GM18526 (cell line): ENCODE measurements around the gene PVALEF.

ENCODE experiments used
- POLR2A ChIP-seq: IDR thresholded peaks from 3 replicates; pipeline ENCODE4 v1.6.1; 2011; ENCODE audit not compliant: insufficient read length; ENCODE audit errors: extremely low read depth

The PVALEF gene

GRCh38 chr17:81192386-81193050, 27.2 kb downstream of the PVALEF start:
- no peak for TF ChIP-seq POLR2A

GRCh38 chr17:81193051-81193410, 27.7 kb downstream of the PVALEF start:
- TF ChIP-seq POLR2A, result no peak

GRCh38 chr17:81193470-81194224, 28.3 kb downstream of the PVALEF start:
- TF ChIP-seq POLR2A, result no peak

GRCh38 chr17:81194225-81194760, 29.0 kb downstream of the PVALEF start:
- no peak for TF ChIP-seq POLR2A

- TF ChIP-seq POLR2A, result no peak
Observed at GRCh38 chr17:81194941-81195901, 29.9 kb downstream of the PVALEF start.

GRCh38 chr17:81195941-81196495, 30.7 kb downstream of the PVALEF start:
- TF ChIP-seq POLR2A, result no peak

GRCh38 chr17:81196505-81197408, 31.4 kb downstream of the PVALEF start:
- TF ChIP-seq POLR2A, result no peak

- TF ChIP-seq POLR2A, result no peak
Observed at GRCh38 chr17:81197409-81197795, 32.1 kb downstream of the PVALEF start.

- TF ChIP-seq POLR2A, result no peak
Observed at GRCh38 chr17:81197831-81198490, 32.7 kb downstream of the PVALEF start.

- no peak for TF ChIP-seq POLR2A
Observed at GRCh38 chr17:81198826-81199481, 33.6 kb downstream of the PVALEF start.

GRCh38 chr17:81199482-81199830, 34.1 kb downstream of the PVALEF start:
- no peak for TF ChIP-seq POLR2A

- no peak for TF ChIP-seq POLR2A
Observed at GRCh38 chr17:81200201-81200600, 34.9 kb downstream of the PVALEF start.

- no peak for TF ChIP-seq POLR2A
Observed at GRCh38 chr17:81200695-81201580, 35.6 kb downstream of the PVALEF start.

GRCh38 chr17:81202318-81202717, 37.0 kb downstream of the PVALEF start:
- no peak for TF ChIP-seq POLR2A
